K562 (cell line): ENCODE measurements around the gene DLGAP1. TPM values are rescaled to one million over a fixed set of nuclear protein-coding genes. Genes with fewer than 3 reads are reported as not detected.

ENCODE experiments used
- AFF1 ChIP-seq, 2 experiments: fragments of 450-650 bp; IDR thresholded peaks; 2 replicates each; pipeline ENCODE4 v1.6.1; 2018; ENCODE audit warnings: mild to moderate bottlenecking in 2 of 2, low read depth in 1 of 2; ENCODE audit not compliant: partially characterized antibody in 2 of 2
- ARID4B ChIP-seq: sonication (generic); formaldehyde crosslinking; IDR thresholded peaks from 2 replicates; pipeline ENCODE4 v1.8.0; 2022; ENCODE audit warnings: mild to moderate bottlenecking, missing genetic modification reagents
- ASH1L ChIP-seq: fragments of 450-650 bp; IDR thresholded peaks from 2 replicates; pipeline ENCODE4 v1.6.1; 2018; ENCODE audit warnings: borderline replicate concordance, mild to moderate bottlenecking, low read depth; ENCODE audit not compliant: partially characterized antibody
- EP300 ChIP-seq: IDR thresholded peaks from 2 replicates; pipeline ENCODE4 v1.6.1; 2012; ENCODE audit warnings: low read length, improper control_type of control experiment
- EP400 ChIP-seq: fragments of 450-650 bp; IDR thresholded peaks from 2 replicates; pipeline ENCODE4 v1.6.1; 2017; ENCODE audit warnings: antibody characterized with exemption, mild to moderate bottlenecking, moderate library complexity
- GTF2A2 ChIP-seq: IDR thresholded peaks from 2 replicates; pipeline ENCODE4 v1.6.1; 2016; ENCODE audit warnings: mild to moderate bottlenecking, missing genetic modification characterization, missing compliant biosample characterization
- NFE2 ChIP-seq: IDR thresholded peaks from 2 replicates; pipeline ENCODE4 v1.6.1; 2014; ENCODE audit warnings: antibody characterized with exemption, low read depth
- PHB2 ChIP-seq: fragments of 450-650 bp; IDR thresholded peaks from 2 replicates; pipeline ENCODE4 v1.6.1; 2017; ENCODE audit warnings: low read depth
- PREB ChIP-seq: sonication (generic); formaldehyde crosslinking; IDR thresholded peaks from 2 replicates; pipeline ENCODE4 v1.8.1; 2023; ENCODE audit warnings: mild to moderate bottlenecking, missing genetic modification reagents
- RNF219 ChIP-seq: fragments of 250-450 bp; sonication (Bioruptor Pico); IDR thresholded peaks from 2 replicates; pipeline ENCODE4 v1.5.0; 2022; ENCODE audit warnings: mild to moderate bottlenecking
- SIRT6 ChIP-seq: IDR thresholded peaks from one replicate; pipeline ENCODE4 v1.6.1; 2012; ENCODE audit warnings: low read depth, mild to moderate bottlenecking, control low read depth, inconsistent platforms, low read length, moderate library complexity
- SRSF1 ChIP-seq: fragments of 200-400 bp; formaldehyde crosslinking; IDR thresholded peaks from 2 replicates; pipeline ENCODE4 v1.6.1; 2017; ENCODE audit warnings: mild to moderate bottlenecking, low read depth, low read length, moderate library complexity
- THAP7 ChIP-seq: fragments of 250-450 bp; sonication (Bioruptor Pico); IDR thresholded peaks from 2 replicates; pipeline ENCODE4 v1.5.0; 2021
- XRCC5 ChIP-seq: fragments of 200-400 bp; formaldehyde crosslinking; IDR thresholded peaks from 2 replicates; pipeline ENCODE4 v1.6.1; 2017; ENCODE audit warnings: low read depth, mild to moderate bottlenecking, low read length
- ZNF232 ChIP-seq: sonication (generic); formaldehyde crosslinking; IDR thresholded peaks from 2 replicates; pipeline ENCODE4 v1.8.0; 2022; ENCODE audit warnings: mild to moderate bottlenecking, missing genetic modification reagents
- ZNF3 ChIP-seq: fragments of 250-450 bp; sonication (Bioruptor Pico); IDR thresholded peaks from 2 replicates; pipeline ENCODE4 v1.5.0; 2021; ENCODE audit warnings: mild to moderate bottlenecking, moderate library complexity
- polyA plus RNA-seq, 8 experiments: library from polyadenylated mRNA; depleted of rRNA in 4 of 8; stranded (reverse) in 5 of 8; unstranded in 3 of 8; fragments of >200 nt; fragmentation: Nextera tagmentation in 2 of 8; fragmentation: Illumina TruSeq in 1 of 8; extraction: Ambion mirVana in 2 of 8; extraction: Trizol in 1 of 8; gene quantifications; 2 replicates each; pipeline versions ENCODE4 v1.2.1 to v1.2.3, GENCODE V29; 2011 to 2014; ENCODE audit warnings: inconsistent platforms in 1 of 8, missing spikeins in 1 of 8
- total RNA-seq, 7 experiments: library from RNA; depleted of rRNA in 6 of 7; stranded (reverse); fragments of >200 nt in 6 of 7; fragmentation: Illumina TruSeq in 2 of 7; extraction: Trizol in 2 of 7; gene quantifications; 2 replicates each; pipeline versions ENCODE4 v1.2.1 to v1.2.3, GENCODE V29; 2011 to 2021; ENCODE audit warnings: low replicate concordance in 1 of 7

DLGAP1 gene
- total and polyA plus RNA-seq, 9 of the 15 experiments (the other 6 are each of a cell fraction or from before 2014, with no cell fraction given) = 0.04 to 0.22 (median 0.08) TPM

- no peak for TF ChIP-seq RNF219
- peak in 1 of 2 experiments; percentile 17 for TF ChIP-seq AFF1 (IDR thresholded peaks at IDR 0.05; ENCODE audit: low read depth in 1 of 2, partially characterized antibody in 2 of 2)
- TF ChIP-seq GTF2A2 (tag) = no peak
- TF ChIP-seq ZNF232 = no peak
- TF ChIP-seq XRCC5 = peak; percentile 46; the same call in 1 of the 2 replicates
- no peak for TF ChIP-seq ARID4B (CRISPR knock-in tag)
- TF ChIP-seq PREB = no peak
- no peak for TF ChIP-seq ASH1L
- TF ChIP-seq NFE2 = no peak
- TF ChIP-seq ZNF3 (CRISPR knock-in tag) = no peak
- no peak for TF ChIP-seq SRSF1
- TF ChIP-seq EP400 = peak; percentile 53
- no peak for TF ChIP-seq SIRT6
- no peak for TF ChIP-seq PHB2
- no peak for TF ChIP-seq THAP7
- no peak for TF ChIP-seq EP300
Measured at GRCh38 chr18:3481696-3482210, 973.4 kb downstream of the DLGAP1 start (continued).
